PC-9 (cell line): ENCODE measurements around the gene LSMEM2.

Experiments used
- EZH2 ChIP-seq: fragments of 200-600 bp; sonication (generic); IDR thresholded peaks from 2 replicates; pipeline ENCODE4 v1.8.0; 2017; ENCODE audit warnings: antibody characterized with exemption, low read depth
- TF ChIP-seq, protein P1 (sequence below): fragments of 200-600 bp; sonication (generic); conservative IDR thresholded peaks from 2 replicates; pipeline ENCODE4 v1.6.1; 2017; ENCODE audit warnings: mixed run types, antibody characterized with exemption, mild to moderate bottlenecking, moderate library complexity

DNA sequence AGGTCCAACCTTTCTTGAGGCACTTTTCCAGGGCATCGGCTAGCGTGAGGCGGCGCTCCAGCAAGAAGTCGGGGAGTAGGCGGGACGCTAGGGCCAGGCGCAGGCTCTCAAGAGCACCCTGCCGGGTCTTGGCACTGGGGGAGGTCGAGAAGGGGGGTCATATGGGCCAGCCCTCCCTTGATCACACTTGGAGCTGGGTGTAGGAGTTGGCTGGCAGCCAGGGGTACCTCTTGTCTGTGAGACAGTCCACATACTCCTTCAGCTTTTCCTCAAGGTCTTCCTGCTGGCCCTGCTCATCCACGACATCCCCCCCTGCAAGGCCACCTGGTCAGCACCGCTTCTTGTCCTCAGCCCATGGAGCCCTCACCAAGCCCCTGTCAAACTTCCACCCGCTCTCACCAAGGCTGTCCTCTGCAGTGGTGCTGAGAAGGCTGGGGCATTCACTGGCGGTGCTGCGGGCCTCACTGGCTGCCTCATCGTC lies 11.3 kb downstream of the LSMEM2 start:
- TF ChIP-seq, protein P1, sequence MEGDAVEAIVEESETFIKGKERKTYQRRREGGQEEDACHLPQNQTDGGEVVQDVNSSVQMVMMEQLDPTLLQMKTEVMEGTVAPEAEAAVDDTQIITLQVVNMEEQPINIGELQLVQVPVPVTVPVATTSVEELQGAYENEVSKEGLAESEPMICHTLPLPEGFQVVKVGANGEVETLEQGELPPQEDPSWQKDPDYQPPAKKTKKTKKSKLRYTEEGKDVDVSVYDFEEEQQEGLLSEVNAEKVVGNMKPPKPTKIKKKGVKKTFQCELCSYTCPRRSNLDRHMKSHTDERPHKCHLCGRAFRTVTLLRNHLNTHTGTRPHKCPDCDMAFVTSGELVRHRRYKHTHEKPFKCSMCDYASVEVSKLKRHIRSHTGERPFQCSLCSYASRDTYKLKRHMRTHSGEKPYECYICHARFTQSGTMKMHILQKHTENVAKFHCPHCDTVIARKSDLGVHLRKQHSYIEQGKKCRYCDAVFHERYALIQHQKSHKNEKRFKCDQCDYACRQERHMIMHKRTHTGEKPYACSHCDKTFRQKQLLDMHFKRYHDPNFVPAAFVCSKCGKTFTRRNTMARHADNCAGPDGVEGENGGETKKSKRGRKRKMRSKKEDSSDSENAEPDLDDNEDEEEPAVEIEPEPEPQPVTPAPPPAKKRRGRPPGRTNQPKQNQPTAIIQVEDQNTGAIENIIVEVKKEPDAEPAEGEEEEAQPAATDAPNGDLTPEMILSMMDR: no peak
- no peak for TF ChIP-seq EZH2
